ENCODE data around the gene STARD5.

STARD5 gene

DNA sequence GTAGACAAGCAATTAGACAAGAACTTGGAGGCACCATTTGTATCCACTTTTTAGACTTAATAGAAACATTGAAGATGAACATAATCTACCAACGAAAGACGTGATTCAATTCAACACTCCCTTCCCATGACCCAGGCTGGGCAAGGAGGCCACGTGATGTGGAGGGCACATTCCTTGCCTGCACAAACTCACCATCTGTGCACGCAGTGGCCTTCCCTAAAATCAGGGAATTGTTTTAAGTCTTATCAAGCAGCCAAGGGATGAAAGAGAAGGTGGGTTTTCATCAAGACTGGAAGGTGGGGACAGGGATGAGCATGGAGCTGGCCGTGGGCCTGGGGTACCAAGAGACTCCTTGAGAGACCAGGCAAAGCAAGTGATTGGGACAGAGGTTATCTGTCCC is 13.5 kb downstream of the STARD5 start:
- no peak for TF ChIP-seq MYC (IDR thresholded peaks at IDR 0.05; ENCODE audit: low read depth, low read length)
- TF ChIP-seq, protein P1, sequence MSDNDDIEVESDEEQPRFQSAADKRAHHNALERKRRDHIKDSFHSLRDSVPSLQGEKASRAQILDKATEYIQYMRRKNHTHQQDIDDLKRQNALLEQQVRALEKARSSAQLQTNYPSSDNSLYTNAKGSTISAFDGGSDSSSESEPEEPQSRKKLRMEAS (IDR thresholded peaks at IDR 0.05; ENCODE audit: low read depth, low read length) = no peak
- TF ChIP-seq POLR2A (IDR thresholded peaks at IDR 0.05; ENCODE audit: extremely low read depth, insufficient read length) = no peak
- TF ChIP-seq, protein P2, sequence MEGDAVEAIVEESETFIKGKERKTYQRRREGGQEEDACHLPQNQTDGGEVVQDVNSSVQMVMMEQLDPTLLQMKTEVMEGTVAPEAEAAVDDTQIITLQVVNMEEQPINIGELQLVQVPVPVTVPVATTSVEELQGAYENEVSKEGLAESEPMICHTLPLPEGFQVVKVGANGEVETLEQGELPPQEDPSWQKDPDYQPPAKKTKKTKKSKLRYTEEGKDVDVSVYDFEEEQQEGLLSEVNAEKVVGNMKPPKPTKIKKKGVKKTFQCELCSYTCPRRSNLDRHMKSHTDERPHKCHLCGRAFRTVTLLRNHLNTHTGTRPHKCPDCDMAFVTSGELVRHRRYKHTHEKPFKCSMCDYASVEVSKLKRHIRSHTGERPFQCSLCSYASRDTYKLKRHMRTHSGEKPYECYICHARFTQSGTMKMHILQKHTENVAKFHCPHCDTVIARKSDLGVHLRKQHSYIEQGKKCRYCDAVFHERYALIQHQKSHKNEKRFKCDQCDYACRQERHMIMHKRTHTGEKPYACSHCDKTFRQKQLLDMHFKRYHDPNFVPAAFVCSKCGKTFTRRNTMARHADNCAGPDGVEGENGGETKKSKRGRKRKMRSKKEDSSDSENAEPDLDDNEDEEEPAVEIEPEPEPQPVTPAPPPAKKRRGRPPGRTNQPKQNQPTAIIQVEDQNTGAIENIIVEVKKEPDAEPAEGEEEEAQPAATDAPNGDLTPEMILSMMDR (IDR thresholded peaks at IDR 0.05; ENCODE audit: low read depth, low read length) = no peak
- H3K4me3 ChIP-seq (ENCODE audit: low read depth, low read length) = no peak overlapping the region
- no peak for DNase-seq (ENCODE audit: low read depth)

DNA sequence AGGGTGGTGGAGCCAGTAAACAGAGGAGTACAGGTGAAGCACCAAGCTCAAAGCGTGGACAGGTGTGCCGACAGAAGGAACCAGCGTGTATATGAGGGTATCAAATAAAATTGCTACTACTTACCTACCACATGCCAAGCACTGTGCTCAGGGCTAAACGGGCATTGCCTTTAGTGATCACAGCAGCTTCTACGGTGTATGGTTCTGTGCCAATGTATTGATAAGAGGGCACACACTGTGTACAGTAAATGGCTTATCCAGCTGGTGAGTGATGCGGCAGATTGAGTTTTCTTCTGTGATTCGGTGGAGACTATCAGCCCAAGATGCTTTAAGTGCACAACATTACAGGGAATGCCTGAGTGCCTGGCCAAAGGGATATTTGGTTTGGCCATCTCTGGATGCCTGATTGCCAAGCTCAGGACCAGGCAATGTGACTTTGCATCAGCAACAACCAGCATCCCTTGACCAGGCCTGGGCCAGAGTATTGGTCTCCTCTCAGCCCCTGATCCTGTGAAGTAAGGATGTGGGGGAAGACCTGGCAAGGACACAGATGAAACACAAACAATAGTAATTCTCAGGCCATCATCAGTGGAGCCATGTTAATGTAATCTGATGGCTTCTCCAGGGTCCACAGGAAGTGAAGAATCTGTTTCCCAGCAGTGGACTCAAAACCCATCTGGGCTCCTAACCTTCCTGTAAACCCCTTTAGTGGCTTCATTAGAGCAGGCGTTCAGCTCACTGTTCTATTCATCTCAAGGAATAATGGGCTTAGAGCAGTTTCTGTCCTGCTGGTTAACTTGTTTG is 14.1 kb downstream of the STARD5 start:
- no peak for DNase-seq (ENCODE audit: low read depth)
- TF ChIP-seq, protein P1 (IDR thresholded peaks at IDR 0.05; ENCODE audit: low read depth, low read length) = no peak
- TF ChIP-seq, protein P2 (IDR thresholded peaks at IDR 0.05; ENCODE audit: low read depth, low read length) = no peak
- no peak for TF ChIP-seq MYC (IDR thresholded peaks at IDR 0.05; ENCODE audit: low read depth, low read length)
- no peak for TF ChIP-seq POLR2A (IDR thresholded peaks at IDR 0.05; ENCODE audit: extremely low read depth, insufficient read length)
- H3K4me3 ChIP-seq (ENCODE audit: low read depth, low read length) = no peak overlapping the region

DNA sequence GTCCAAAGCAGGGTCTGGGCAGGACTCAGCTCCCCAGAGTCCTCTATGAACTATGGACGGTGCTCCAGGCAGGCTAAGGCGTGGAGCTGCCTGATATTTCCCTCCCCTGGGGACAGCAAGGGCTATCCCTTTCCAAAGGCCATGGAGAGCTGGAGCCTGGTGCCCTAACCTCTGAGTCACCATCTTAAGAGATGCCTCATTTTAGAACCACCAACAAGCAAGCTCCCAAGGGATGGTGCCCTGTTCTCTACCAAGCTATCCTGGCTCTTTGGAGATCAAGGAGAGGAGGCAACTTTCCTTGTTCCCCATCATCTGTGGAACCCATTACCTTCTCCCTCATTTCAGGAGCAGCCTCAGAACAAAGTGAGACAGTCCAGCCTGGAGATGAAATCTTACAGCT is 15.7 kb downstream of the STARD5 start:
- TF ChIP-seq MYC (IDR thresholded peaks at IDR 0.05; ENCODE audit: low read depth, low read length) (no peak), POLR2A (IDR thresholded peaks at IDR 0.05; ENCODE audit: extremely low read depth, insufficient read length) (no peak)
- TF ChIP-seq, protein P1 (IDR thresholded peaks at IDR 0.05; ENCODE audit: low read depth, low read length) = no peak
- TF ChIP-seq, protein P2 (IDR thresholded peaks at IDR 0.05; ENCODE audit: low read depth, low read length) = no peak
- no peak for DNase-seq (ENCODE audit: low read depth)
- H3K4me3 ChIP-seq (ENCODE audit: low read depth, low read length) = no peak overlapping the region

DNA sequence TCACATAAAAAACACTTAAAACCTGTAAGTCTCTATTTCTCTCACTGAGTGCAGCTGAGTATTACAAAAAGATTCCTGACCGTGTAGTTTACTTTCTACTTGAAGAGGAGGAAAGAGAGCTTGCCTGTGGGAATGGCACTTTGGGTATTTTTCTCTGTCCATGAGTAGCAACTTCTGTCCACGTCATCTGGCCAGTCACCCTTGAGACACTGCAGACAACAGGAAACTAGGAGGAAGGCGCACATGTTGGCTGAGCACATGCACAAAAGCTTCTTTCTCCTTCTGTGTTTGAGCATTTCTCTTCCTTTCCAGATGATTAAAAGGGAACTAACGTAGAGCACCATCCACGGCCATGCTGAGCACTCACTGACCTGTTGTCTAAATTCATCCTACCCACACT is 19.7 kb downstream of the STARD5 start:
- peak; percentile 38 for DNase-seq (ENCODE audit: low read depth)
- H3K4me3 ChIP-seq (ENCODE audit: low read depth, low read length) = no peak overlapping the region
- peak; percentile 73 for TF ChIP-seq MYC (IDR thresholded peaks at IDR 0.05; ENCODE audit: low read depth, low read length)
- TF ChIP-seq, protein P2 (IDR thresholded peaks at IDR 0.05; ENCODE audit: low read depth, low read length) = no peak
- TF ChIP-seq POLR2A (IDR thresholded peaks at IDR 0.05; ENCODE audit: extremely low read depth, insufficient read length) = no peak
- TF ChIP-seq, protein P1 (IDR thresholded peaks at IDR 0.05; ENCODE audit: low read depth, low read length) = peak; percentile 90

DNA sequence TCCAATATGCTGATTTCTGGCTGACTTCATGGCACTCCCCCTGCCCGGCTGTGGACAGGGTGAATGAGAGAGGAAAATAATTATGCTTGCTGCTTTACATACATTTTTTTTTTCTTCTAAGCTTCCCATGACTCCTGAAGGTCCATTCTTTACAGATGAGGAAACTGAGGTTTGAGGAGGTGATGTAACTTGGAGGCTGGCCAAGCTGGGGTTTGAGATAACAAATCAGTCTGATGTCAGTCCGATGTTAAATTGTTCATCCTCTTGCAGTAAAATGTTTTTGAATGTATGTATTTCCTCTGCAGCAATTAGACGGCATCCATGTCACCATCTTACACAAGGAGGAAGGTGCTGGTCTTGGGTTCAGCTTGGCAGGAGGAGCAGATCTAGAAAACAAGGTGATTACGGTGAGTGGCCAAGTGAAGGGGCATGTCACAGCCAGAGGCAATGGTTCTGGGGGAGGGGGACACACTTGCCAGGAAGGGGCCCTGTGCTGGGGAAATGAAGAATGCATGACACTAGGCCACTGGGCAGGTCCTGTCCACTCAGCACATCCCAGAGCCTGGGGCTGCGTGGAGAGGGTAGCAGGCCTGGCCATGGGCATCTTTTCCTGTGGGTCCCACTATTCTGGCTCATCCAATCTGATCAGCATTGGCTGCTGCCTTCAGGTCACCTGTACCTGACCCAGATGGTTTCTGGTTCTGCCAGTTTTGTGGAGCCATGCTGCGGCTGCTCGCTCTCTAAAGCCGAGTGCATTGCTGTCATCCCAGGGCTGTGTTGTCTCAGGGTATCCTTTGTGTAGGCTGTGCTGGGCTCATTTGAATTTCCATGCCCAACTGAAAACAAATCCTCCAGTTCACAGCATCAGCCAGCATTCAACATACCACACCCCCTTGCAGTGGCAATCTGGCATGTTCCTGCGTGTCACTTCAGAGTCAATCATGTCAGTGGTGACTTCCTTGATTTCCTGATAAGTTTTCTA is 20.4 kb downstream of the STARD5 start:
- TF ChIP-seq, protein P1 (IDR thresholded peaks at IDR 0.05; ENCODE audit: low read depth, low read length) = no peak
- TF ChIP-seq, protein P2 (IDR thresholded peaks at IDR 0.05; ENCODE audit: low read depth, low read length) = no peak
- TF ChIP-seq POLR2A (IDR thresholded peaks at IDR 0.05; ENCODE audit: extremely low read depth, insufficient read length) (no peak), MYC (IDR thresholded peaks at IDR 0.05; ENCODE audit: low read depth, low read length) (no peak)
- DNase-seq (ENCODE audit: low read depth) = peak; percentile 45
- H3K4me3 ChIP-seq (ENCODE audit: low read depth, low read length) = no peak overlapping the region
